Osteocyte (in vitro differentiated cells): ENCODE data around the gene S100A12. TPM values are rescaled to one million over a fixed set of nuclear protein-coding genes. Genes with fewer than 3 reads are reported as not detected.
"Not testable (repeated sequence)": the region's sequence is repeated elsewhere in the genome, so short reads cannot be mapped to it uniquely, and the experiment has no call there.

Experiments used
- DNase-seq: peaks from one replicate; pipeline ENCODE4 v3.0.0; 2021; ENCODE audit warnings: mixed read lengths; ENCODE audit not compliant: unreplicated experiment; ENCODE audit errors: extremely low spot score
- H3K27ac Mint-ChIP-seq: one replicate; pipeline ENCODE4 v1.8.0; 2021; ENCODE audit warnings: mild to moderate bottlenecking, mixed read lengths; ENCODE audit not compliant: unreplicated experiment
- H3K27me3 Mint-ChIP-seq: one replicate; pipeline ENCODE4 v1.8.0; 2021; ENCODE audit warnings: mixed read lengths; ENCODE audit not compliant: unreplicated experiment
- H3K36me3 Mint-ChIP-seq: one replicate; pipeline ENCODE4 v1.8.0; 2021; ENCODE audit warnings: mixed read lengths; ENCODE audit not compliant: unreplicated experiment
- H3K4me1 Mint-ChIP-seq: one replicate; pipeline ENCODE4 v1.8.0; 2021; ENCODE audit warnings: mixed read lengths; ENCODE audit not compliant: unreplicated experiment
- H3K4me3 Mint-ChIP-seq: one replicate; pipeline ENCODE4 v1.8.0; 2021; ENCODE audit warnings: mild to moderate bottlenecking, moderate library complexity, mixed read lengths; ENCODE audit not compliant: unreplicated experiment
- H3K9me3 Mint-ChIP-seq: one replicate; pipeline ENCODE4 v1.8.0; 2021; ENCODE audit warnings: mixed read lengths; ENCODE audit not compliant: unreplicated experiment
- CTCF ChIP-seq: fragments of 200-600 bp; sonication (generic); IDR thresholded peaks from 2 replicates; pipeline ENCODE4 v1.5.0; 2021; ENCODE audit warnings: antibody characterized with exemption, mild to moderate bottlenecking, moderate library complexity
- total RNA-seq: library from RNA; stranded (reverse); gene quantifications from 2 replicates; pipeline ENCODE4 v1.2.1, GENCODE V29; 2021

Gene S100A12
- total RNA-seq, 1 donor from 2014 or later = not detected

- Mint-ChIP-seq H3K9me3 (peaks cover 8% of the 10 kb centered on the region), H3K36me3 (no peaks in the 10 kb centered on the region), H3K27ac (no peak within 1 kb of the TSS), H3K4me1 (no peaks in the 10 kb centered on the region), H3K27me3 (no peaks in the 10 kb centered on the region), H3K4me3 (no peak within 1 kb of the TSS)
- TF ChIP-seq CTCF = no peak
- no peak for DNase-seq
Observed at GRCh38 chr1:153415850-153416570, 40.6 kb upstream of the S100A12 start, which contains the start of gene S100A7A. Gene S100A7A (plus strand): TSS chr1:153416520. CDS start chr1:153418083, 1,563 bp downstream.

- not testable (repeated sequence) for H3K4me3 Mint-ChIP-seq, H3K27me3 Mint-ChIP-seq, H3K9me3 Mint-ChIP-seq, H3K27ac Mint-ChIP-seq, H3K36me3 Mint-ChIP-seq, DNase-seq, H3K4me1 Mint-ChIP-seq
Observed at GRCh38 chr1:153413961-153414360, 38.5 kb upstream of the S100A12 start.

- H3K36me3 Mint-ChIP-seq, H3K4me3 Mint-ChIP-seq: not testable (repeated sequence)
- DNase-seq = peak; percentile 73
Observed at GRCh38 chr1:153407274-153407673, 31.9 kb upstream of the S100A12 start.

GRCh38 chr1:153405825-153406599 is 30.6 kb upstream of the S100A12 start:
- not testable (repeated sequence) for H3K9me3 Mint-ChIP-seq, H3K36me3 Mint-ChIP-seq, H3K27ac Mint-ChIP-seq, H3K27me3 Mint-ChIP-seq, H3K4me3 Mint-ChIP-seq, H3K4me1 Mint-ChIP-seq
- peak; percentile 65 for DNase-seq

More at GRCh38 chr1:153407274-153407673, 31.9 kb upstream of the S100A12 start:
- H3K9me3 Mint-ChIP-seq, H3K27ac Mint-ChIP-seq, H3K27me3 Mint-ChIP-seq, H3K4me1 Mint-ChIP-seq: not testable (repeated sequence)

GRCh38 chr1:153404768-153405167 is 29.3 kb upstream of the S100A12 start:
- no peak overlapping the region for H3K4me3 Mint-ChIP-seq
- no peaks in the 10 kb centered on the region for H3K4me1 Mint-ChIP-seq
- H3K27me3 Mint-ChIP-seq = peaks cover 7% of the 10 kb centered on the region
- H3K36me3 Mint-ChIP-seq = no peaks in the 10 kb centered on the region
- H3K9me3 Mint-ChIP-seq = no peaks in the 10 kb centered on the region
- H3K27ac Mint-ChIP-seq = no peak overlapping the region
- peak; percentile 34 for TF ChIP-seq CTCF
- peak; percentile 83 for DNase-seq

GRCh38 chr1:153404086-153404635 is 28.7 kb upstream of the S100A12 start:
- no peaks in the 10 kb centered on the region for H3K36me3 Mint-ChIP-seq
- H3K27ac Mint-ChIP-seq = no peak overlapping the region
- no peak for DNase-seq
- no peaks in the 10 kb centered on the region for H3K9me3 Mint-ChIP-seq
- peaks cover 7% of the 10 kb centered on the region for H3K27me3 Mint-ChIP-seq
- no peak for TF ChIP-seq CTCF
- H3K4me3 Mint-ChIP-seq = no peak overlapping the region
- H3K4me1 Mint-ChIP-seq = no peaks in the 10 kb centered on the region
